ENCODE data around the gene DDR2. TPM values are rescaled to one million over a fixed set of nuclear protein-coding genes. Genes with fewer than 3 reads are reported as not detected.

DDR2 gene
- total and polyA plus RNA-seq, 2 donors from 2014 or later = 3.9 to 19.8 TPM

DNA sequence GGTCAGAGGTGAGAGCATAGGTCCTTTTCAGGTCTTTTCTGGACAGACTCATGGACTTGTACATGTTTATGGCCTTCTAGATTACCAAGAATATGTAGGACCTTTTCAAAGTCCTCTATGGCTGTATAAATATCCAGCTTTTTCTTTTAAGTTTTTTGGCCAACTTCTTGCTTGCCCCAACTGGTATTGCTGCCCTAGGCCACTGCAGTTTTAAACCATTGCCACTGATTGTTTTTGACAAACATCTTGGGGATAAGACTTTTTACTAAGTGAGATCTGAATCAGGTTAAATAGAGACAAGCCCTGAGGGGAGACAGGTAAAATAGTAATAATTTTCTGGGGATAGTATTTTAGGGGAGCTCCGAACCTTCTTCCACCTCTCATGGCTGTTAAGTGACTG lies 14.8 kb upstream of the DDR2 start:
- H3K4me1 ChIP-seq (ENCODE audit: control insufficient read depth in 2 of 3, insufficient read depth in 2 of 3, low read depth in 1 of 3, low read length in 3 of 3) = peaks cover 0 to 9% (median 0%) of the 10 kb centered on the region in 3 donors
- no peak for TF ChIP-seq CTCF (IDR thresholded peaks at IDR 0.05; ENCODE audit: borderline replicate concordance, extremely low read depth, insufficient read depth)
- H3K27ac ChIP-seq (ENCODE audit: low read depth in 2 of 2, low read length in 2 of 2) = no peak overlapping the region
- DNase-seq (no peak), FAIRE-seq (no peak)
- H3K9ac ChIP-seq (ENCODE audit: low read length in 3 of 3) = no peak overlapping the region
- no peak overlapping the region for H3K4me3 ChIP-seq (ENCODE audit: low read length in 3 of 3)
- peaks cover 0 to 10% (median 0%) of the 10 kb centered on the region in 3 donors for H3K9me3 ChIP-seq (ENCODE audit: control insufficient read depth in 2 of 3, insufficient read depth in 1 of 3, low read length in 3 of 3)
- no peaks in the 10 kb centered on the region for H3K27me3 ChIP-seq (ENCODE audit: control insufficient read depth, insufficient read depth, low read length)
- intact Hi-C loops (cut with DNase I) = no loop called here
- no peaks in the 10 kb centered on the region for H3K36me3 ChIP-seq (ENCODE audit: control insufficient read depth in 2 of 3, insufficient read depth in 3 of 3, low read length in 3 of 3)

- TF ChIP-seq CTCF (IDR thresholded peaks at IDR 0.05; ENCODE audit: borderline replicate concordance, extremely low read depth, insufficient read depth) = no peak
- Histone ChIP-seq H3K27me3 (ENCODE audit: control insufficient read depth, insufficient read depth, low read length) (no peaks in the 10 kb centered on the region), H3K9me3 (ENCODE audit: control insufficient read depth in 2 of 3, insufficient read depth in 1 of 3, low read length in 3 of 3) (peaks cover 0 to 10% (median 0%) of the 10 kb centered on the region in 3 donors), H3K4me3 (ENCODE audit: low read length in 3 of 3) (no peak overlapping the region), H3K4me1 (ENCODE audit: control insufficient read depth in 2 of 3, insufficient read depth in 2 of 3, low read depth in 1 of 3, low read length in 3 of 3) (no peaks in the 10 kb centered on the region), H3K27ac (ENCODE audit: low read depth in 2 of 2, low read length in 2 of 2) (no peak overlapping the region), H3K9ac (ENCODE audit: low read length in 3 of 3) (no peak overlapping the region), H3K36me3 (ENCODE audit: control insufficient read depth in 2 of 3, insufficient read depth in 3 of 3, low read length in 3 of 3) (no peaks in the 10 kb centered on the region)
- DNase-seq = no peak
- FAIRE-seq = no peak
- intact Hi-C loops (cut with DNase I) = no loop called here
These were observed 13.2 kb upstream of the DDR2 start for GRCh38 chr1:162619076-162619475.

GRCh38 chr1:162621256-162621655 lies 11.0 kb upstream of the DDR2 start:
- DNase-seq (peak in 2 of 5 donors; percentile 56 to 57), FAIRE-seq (no peak)
- Histone ChIP-seq H3K4me3 (ENCODE audit: low read length in 3 of 3) (no peak overlapping the region), H3K9ac (ENCODE audit: low read length in 3 of 3) (no peak overlapping the region), H3K9me3 (ENCODE audit: control insufficient read depth in 2 of 3, insufficient read depth in 1 of 3, low read length in 3 of 3) (peaks cover 0 to 10% (median 0%) of the 10 kb centered on the region in 3 donors), H3K36me3 (ENCODE audit: control insufficient read depth in 2 of 3, insufficient read depth in 3 of 3, low read length in 3 of 3) (no peaks in the 10 kb centered on the region), H3K4me1 (ENCODE audit: control insufficient read depth in 2 of 3, insufficient read depth in 2 of 3, low read depth in 1 of 3, low read length in 3 of 3) (no peaks in the 10 kb centered on the region), H3K27me3 (ENCODE audit: control insufficient read depth, insufficient read depth, low read length) (no peaks in the 10 kb centered on the region), H3K27ac (ENCODE audit: low read depth in 2 of 2, low read length in 2 of 2) (no peak overlapping the region)
- intact Hi-C loops (cut with DNase I) = no loop called here
- no peak for TF ChIP-seq CTCF (IDR thresholded peaks at IDR 0.05; ENCODE audit: borderline replicate concordance, extremely low read depth, insufficient read depth)

- intact Hi-C loops (cut with DNase I) = no loop called here
- Histone ChIP-seq H3K27me3 (ENCODE audit: control insufficient read depth, insufficient read depth, low read length) (no peaks in the 10 kb centered on the region), H3K9ac (ENCODE audit: low read length in 3 of 3) (no peak overlapping the region), H3K4me3 (ENCODE audit: low read length in 3 of 3) (no peak overlapping the region), H3K4me1 (ENCODE audit: control insufficient read depth in 2 of 3, insufficient read depth in 2 of 3, low read depth in 1 of 3, low read length in 3 of 3) (no peaks in the 10 kb centered on the region), H3K27ac (ENCODE audit: low read depth in 2 of 2, low read length in 2 of 2) (no peak overlapping the region), H3K9me3 (ENCODE audit: control insufficient read depth in 2 of 3, insufficient read depth in 1 of 3, low read length in 3 of 3) (no peaks in the 10 kb centered on the region), H3K36me3 (ENCODE audit: control insufficient read depth in 2 of 3, insufficient read depth in 3 of 3, low read length in 3 of 3) (no peaks in the 10 kb centered on the region)
- no peak for TF ChIP-seq CTCF (IDR thresholded peaks at IDR 0.05; ENCODE audit: borderline replicate concordance, extremely low read depth, insufficient read depth)
- FAIRE-seq = no peak
- DNase-seq = no peak
These were observed 6.6 kb upstream of the DDR2 start for GRCh38 chr1:162625679-162626078.
